C4-2B (cell line): ENCODE results near the gene COL4A5.

Experiments
- ZFX ChIP-seq: fragments of 450-650 bp; IDR thresholded peaks from 2 replicates; pipeline ENCODE4 v1.6.1; 2017
- TF ChIP-seq, protein P1 (sequence below): fragments of 450-650 bp; conservative IDR thresholded peaks from 2 replicates; pipeline ENCODE4 v1.5.1; 2017; ENCODE audit warnings: mild to moderate bottlenecking

DNA sequence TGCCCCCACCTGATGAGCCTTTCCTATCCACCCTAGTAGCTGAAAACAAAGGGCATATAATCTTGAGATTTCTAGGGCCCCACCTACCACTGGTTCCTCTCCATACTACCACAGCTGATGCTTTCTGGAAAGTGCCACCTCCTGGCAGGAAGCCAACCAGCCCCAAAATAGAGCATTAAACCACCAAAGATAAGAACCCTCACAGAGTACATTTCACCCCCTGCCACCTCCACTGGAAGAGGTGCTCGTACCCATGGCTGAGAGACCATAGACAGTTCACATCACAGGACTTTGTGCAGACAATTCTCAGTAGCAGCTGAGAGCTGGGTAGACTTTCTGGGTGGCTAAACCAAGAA is 202.6 kb downstream of the COL4A5 start:
- TF ChIP-seq, protein P1, sequence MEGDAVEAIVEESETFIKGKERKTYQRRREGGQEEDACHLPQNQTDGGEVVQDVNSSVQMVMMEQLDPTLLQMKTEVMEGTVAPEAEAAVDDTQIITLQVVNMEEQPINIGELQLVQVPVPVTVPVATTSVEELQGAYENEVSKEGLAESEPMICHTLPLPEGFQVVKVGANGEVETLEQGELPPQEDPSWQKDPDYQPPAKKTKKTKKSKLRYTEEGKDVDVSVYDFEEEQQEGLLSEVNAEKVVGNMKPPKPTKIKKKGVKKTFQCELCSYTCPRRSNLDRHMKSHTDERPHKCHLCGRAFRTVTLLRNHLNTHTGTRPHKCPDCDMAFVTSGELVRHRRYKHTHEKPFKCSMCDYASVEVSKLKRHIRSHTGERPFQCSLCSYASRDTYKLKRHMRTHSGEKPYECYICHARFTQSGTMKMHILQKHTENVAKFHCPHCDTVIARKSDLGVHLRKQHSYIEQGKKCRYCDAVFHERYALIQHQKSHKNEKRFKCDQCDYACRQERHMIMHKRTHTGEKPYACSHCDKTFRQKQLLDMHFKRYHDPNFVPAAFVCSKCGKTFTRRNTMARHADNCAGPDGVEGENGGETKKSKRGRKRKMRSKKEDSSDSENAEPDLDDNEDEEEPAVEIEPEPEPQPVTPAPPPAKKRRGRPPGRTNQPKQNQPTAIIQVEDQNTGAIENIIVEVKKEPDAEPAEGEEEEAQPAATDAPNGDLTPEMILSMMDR = no peak
- no peak for TF ChIP-seq ZFX
